NCI-H226 (cell line): Measurements from ENCODE around the gene SNCAIP.

Source experiments
- DNase-seq: peaks from one replicate; pipeline ENCODE4 v3.0.0-alpha.2; 2015

The SNCAIP gene

GRCh38 chr5:122311961-122312590 is at the start of gene SNCAIP:
Gene SNCAIP, plus strand, starts transcription at chr5:122312237. Its CDS starts 78,898 bp downstream, at chr5:122391135.
- DNase-seq, result no peak

DNA sequence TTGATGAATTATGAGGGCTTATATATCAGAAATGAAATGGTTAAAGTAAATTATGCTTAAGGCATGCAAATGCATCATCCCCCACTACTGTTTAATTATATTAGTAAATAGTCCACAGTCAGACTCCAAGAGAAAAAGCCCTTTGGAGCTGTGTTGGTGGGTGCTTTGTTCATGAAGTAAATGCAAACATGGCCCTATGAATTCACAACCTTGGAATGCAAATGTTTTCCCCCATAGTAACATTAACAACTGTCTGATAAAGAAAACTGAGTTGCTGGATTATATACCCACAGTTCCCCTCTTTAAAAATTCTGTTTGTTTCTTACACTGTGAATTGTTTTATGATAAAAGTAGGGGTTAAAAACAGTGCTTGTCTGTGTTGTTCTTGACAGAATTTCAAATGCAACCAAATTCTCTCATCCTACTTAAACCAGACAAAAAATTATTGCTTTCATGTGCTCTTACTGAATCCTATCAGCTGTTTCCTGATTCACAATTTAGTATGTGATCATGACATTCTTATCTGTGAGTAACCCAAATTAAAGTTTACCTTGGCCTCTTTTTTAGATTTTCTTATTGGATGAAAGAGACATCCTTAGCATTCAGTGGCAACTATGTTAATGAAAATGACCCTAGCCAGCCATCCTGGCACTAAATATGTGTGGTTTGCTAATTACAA is 48.5 kb upstream of the SNCAIP start:
- DNase-seq, result peak; percentile 76

DNA sequence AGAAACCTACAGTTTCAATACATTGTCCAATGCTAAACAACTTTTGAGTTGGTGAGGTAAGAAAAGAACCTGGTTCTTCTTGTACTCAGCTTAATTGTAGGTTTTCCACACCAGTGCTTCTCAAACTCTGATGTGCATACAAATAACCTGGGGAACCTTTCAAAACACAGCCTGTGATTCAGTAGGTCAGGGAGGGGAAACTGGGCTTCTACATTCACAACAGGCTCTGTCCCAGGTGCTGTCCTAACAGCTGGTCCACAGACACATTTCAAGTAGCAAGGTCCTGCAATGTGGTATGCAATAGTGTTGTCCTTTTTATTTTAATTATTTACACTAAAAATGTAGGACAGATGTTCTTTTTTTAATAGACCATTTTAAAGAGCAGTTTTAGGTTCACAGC is 47.4 kb upstream of the SNCAIP start:
- no peak for DNase-seq

GRCh38 chr5:122267185-122267584 is 44.9 kb upstream of the SNCAIP start:
- peak; percentile 51 for DNase-seq

DNA sequence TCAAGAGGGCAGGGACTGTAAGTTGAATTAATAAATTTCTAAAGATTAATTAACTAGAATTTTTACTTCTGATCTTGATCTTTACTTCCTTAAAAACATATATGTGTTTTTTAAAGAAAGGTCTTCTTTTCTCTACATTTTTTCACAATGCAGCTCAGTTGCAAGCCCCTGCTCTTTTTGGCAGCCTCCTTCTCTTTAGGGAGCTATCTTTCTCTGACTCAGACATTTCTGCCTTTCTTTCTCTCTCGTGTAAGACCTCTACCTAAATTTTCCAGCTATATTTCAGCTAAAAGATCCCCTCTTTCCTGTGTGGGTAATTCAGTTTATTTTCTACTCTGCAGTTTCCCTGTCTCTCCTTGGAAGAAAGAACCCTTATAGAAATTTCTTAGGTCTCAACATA is 38.3 kb upstream of the SNCAIP start:
- no peak for DNase-seq

DNA sequence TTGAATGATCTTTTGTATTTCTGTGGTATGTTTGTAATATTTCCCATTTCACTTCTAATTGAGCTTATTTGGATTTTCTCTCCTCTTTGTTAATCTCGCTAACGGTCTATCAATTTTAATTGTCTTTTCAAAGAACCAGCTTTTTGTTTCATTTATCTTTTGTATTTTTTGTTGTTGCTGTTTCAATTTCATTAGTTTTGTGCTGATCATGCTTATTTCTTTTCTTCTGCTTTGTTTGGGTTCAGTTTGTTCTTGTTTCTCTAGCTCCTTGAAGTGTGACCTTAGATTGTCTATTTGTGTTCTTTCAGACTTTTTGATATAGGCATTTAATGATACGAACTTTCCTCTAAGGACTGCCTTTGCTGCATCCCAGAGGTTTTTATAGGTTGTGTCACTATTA is 28.4 kb upstream of the SNCAIP start:
- DNase-seq, result no peak

DNA sequence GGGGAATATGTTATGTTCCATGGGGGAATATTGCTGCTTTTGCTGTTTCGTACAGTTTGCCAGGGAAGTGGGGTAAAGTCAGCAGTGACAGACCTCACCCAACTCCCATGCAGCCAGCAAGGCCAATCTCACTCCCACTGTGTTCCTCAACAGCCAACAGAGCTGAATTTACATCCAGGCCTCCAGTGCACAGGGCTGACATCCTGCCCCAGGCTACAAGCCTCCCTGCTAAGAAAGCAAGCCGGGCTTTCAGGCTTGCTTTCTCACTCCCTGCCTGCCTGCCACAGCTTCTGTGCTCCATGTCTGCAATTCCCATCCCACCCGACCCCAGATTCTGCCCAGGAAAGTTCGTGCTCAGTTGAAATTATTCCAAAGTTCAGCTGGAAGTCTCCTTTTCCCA is 25.5 kb upstream of the SNCAIP start:
- DNase-seq, result no peak

- no peak for DNase-seq
Measured at GRCh38 chr5:122287101-122287500, 24.9 kb upstream of the SNCAIP start.

- no peak for DNase-seq
Measured at GRCh38 chr5:122291000-122291901, 20.8 kb upstream of the SNCAIP start.

DNA sequence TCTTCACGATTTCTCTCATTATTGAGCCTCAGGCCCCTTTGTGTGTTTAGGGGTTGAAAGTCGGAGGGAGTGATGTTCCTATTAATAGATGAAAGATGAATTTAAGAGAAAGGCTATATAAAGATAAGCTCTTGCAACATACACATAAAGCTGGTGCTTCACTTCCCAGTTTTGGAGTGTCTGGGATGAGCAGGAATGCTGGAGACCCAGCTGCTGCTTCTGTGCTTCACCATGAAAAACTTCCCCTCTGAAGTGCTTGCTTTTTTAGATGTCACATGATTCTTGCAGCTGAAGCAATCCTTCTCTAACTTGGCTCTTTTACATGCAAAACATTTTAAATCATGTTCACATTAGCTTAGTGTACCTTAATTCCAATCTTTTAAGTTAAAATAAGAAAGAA is 19.7 kb upstream of the SNCAIP start:
- DNase-seq, result no peak

DNA sequence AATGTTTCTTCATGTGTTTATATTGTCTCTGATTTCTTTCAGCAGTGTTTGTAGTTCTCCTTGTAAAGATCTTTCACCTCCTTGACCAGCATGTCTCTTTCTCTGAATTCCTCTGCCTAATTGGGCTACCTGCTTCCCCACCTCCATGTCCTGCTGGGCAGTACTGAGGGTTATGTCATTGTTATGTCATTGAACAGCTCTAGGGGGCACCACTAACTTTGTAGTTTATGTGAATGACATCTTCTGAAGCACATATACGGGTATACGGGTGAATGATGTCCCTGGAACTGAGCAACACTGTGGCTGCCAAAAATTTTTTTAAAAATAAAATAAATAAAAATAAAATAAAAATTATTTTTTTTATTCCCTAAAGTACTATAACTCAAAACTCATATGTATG is 16.9 kb upstream of the SNCAIP start:
- no peak for DNase-seq

- DNase-seq, result no peak
Measured at GRCh38 chr5:122296871-122297270, 15.2 kb upstream of the SNCAIP start.

DNA sequence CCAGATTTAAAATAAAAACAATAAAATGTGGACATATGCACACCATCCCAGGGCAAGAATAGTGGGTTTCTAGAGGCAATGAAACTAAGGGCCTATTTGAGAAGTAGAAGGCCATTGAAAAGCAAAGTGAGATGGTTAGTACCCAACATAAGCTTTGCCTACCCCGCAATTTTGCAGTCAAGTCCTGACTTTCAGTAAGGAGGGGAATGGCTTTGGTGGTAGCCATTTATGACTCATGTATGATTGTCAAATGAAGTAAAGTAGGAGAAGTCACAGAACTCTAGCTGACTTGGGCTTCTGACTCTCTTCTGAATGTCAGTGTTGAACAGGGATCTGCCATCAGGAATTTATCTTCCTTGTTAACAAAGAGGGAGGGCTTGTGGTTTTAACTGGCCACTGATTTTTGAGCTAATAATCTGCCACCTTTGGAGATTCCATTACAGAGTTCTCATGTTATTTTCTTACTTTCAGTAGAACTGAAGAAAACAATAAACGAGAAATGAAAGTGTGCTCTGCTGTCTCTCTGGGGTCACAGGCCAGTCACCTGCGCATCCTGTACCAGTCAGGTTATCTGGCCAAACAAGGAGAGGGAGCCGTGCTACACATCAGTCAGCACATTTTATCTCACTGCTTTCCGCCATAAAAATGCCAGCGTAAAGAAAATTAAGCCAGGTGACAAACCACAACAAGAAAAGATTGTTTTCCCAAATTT is 14.3 kb upstream of the SNCAIP start:
- DNase-seq, result no peak

DNA sequence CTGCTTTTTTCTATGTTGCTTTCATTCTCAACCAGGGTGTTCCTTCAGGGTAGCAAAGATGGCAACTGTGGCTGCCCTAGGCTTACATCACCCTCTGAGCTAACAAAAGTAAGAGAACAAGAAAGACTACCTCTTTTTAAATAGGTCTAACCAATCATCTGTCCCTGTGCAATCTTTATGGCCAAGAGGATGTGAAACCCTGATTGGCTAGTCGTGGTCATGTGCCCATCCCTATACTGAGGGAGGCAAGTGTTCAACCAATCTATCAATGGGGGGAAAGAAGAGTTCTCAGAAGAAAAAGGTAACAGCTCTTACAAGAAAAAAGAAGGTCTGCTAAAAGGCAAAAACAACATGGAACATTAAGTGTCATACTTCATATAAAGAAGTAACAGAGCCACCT is 11.7 kb upstream of the SNCAIP start:
- DNase-seq, result no peak

DNA sequence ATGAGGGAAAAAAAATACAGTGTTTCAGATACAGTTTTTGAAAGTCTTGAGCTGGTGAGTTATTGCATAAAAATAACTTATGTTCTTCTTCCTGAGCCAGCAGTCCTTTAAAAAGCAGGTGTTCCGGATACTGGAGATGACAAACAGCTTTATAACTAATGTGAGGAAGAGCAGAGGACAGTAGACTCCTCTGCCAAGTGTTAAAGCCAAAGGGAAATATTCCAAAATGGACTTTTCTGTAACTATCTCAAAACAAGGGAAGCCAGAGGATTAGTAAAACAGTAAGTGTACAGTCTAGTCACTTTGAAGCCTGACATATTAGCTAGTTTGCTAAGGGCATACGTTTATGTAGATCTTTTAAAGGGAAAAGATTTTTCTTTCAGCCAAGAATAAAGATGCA is 11.0 kb upstream of the SNCAIP start:
- no peak for DNase-seq

GRCh38 chr5:122304471-122305215 is 7.4 kb upstream of the SNCAIP start:
- no peak for DNase-seq

DNA sequence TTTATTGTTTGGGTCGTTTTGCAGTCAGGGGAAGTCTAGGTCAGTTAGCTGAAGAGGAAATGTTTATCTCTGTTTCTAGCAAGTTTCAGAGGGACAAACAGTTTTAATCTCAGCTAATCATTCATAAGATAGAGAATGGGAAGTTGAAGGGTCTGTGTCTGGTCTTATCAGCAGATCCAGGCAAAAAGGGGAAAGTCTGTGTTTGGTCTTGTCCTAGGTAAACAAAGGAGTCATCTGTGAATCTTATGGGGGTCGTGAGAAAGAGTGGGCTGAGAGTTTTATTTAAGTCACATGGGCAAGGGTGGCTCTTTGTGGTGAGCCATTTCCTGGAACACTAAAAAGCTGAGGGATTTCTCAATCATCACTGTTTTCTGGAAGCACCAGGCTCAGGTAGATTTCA is 5.6 kb upstream of the SNCAIP start:
- DNase-seq, result no peak

GRCh38 chr5:122310889-122311288 is 1.1 kb upstream of the SNCAIP start:
- DNase-seq, result no peak

GRCh38 chr5:122311497-122311960 is 508 bp upstream of the SNCAIP start:
- DNase-seq, result no peak

- no peak for DNase-seq
Measured at GRCh38 chr5:122312591-122313406, 762 bp downstream of the SNCAIP start.

GRCh38 chr5:122314036-122314435 is 2.0 kb downstream of the SNCAIP start:
- DNase-seq, result no peak
